GM23338 (cell line): ENCODE measurements around the gene TNIP3. TPM values are rescaled to one million over a fixed set of nuclear protein-coding genes. Genes with fewer than 3 reads are reported as not detected.

ENCODE experiments used
- ATAC-seq: fragments of 200-7000 bp; cut with Tn5 transposase; 3 replicates; pipeline ENCODE4 v1.9.1; 2020
- DNase-seq: peaks from one replicate; pipeline ENCODE4 v3.0.0-alpha.2; 2015; ENCODE audit warnings: low spot score
- H2AFZ ChIP-seq: fragments of 200-600 bp; sonication (generic); 2 replicates; pipeline ENCODE4 v1.8.0; 2016; ENCODE audit warnings: antibody characterized with exemption, mild to moderate bottlenecking, moderate library complexity
- H3F3A ChIP-seq: fragments of 200-600 bp; sonication (generic); replicated peaks from 2 replicates; pipeline ENCODE4 v1.8.0; 2017; ENCODE audit warnings: antibody characterized with exemption, mixed run types, low read depth
- H3K27ac ChIP-seq: fragments of 200-600 bp; sonication (generic); 2 replicates; pipeline ENCODE4 v1.6.1; 2016; ENCODE audit warnings: low read depth
- H3K27me3 ChIP-seq: fragments of 200-600 bp; sonication (generic); 2 replicates; pipeline ENCODE4 v1.8.0; 2016; ENCODE audit warnings: mild to moderate bottlenecking, mixed run types, moderate library complexity; ENCODE audit not compliant: insufficient read depth
- H3K36me3 ChIP-seq: fragments of 200-600 bp; sonication (generic); 2 replicates; pipeline ENCODE4 v1.8.0; 2016; ENCODE audit warnings: mild to moderate bottlenecking; ENCODE audit not compliant: insufficient read depth
- H3K4me1 ChIP-seq: fragments of 200-600 bp; sonication (generic); 2 replicates; pipeline ENCODE4 v1.8.0; 2016; ENCODE audit warnings: mild to moderate bottlenecking, moderate library complexity; ENCODE audit not compliant: insufficient read depth
- H3K4me2 ChIP-seq: fragments of 200-600 bp; sonication (generic); 2 replicates; pipeline ENCODE4 v1.7.1; 2017; ENCODE audit warnings: mixed run types
- H3K4me3 ChIP-seq: fragments of 200-600 bp; sonication (generic); 2 replicates; pipeline ENCODE4 v1.6.1; 2016; ENCODE audit warnings: mixed run types
- H3K79me2 ChIP-seq: fragments of 200-600 bp; sonication (generic); replicated peaks from 2 replicates; pipeline ENCODE4 v1.8.0; 2017; ENCODE audit warnings: mild to moderate bottlenecking; ENCODE audit not compliant: insufficient read depth
- H3K9me2 ChIP-seq: fragments of 200-600 bp; sonication (generic); 2 replicates; pipeline ENCODE4 v1.8.0; 2017; ENCODE audit not compliant: insufficient read depth
- H4K20me1 ChIP-seq: fragments of 200-600 bp; sonication (generic); replicated peaks from 2 replicates; pipeline ENCODE4 v1.8.0; 2017; ENCODE audit warnings: mild to moderate bottlenecking; ENCODE audit not compliant: insufficient read depth
- H3K27ac Mint-ChIP-seq: 2 replicates; pipeline ENCODE4 v1.8.0; 2020; ENCODE audit warnings: inconsistent platforms, mild to moderate bottlenecking, moderate library complexity, mixed read lengths
- H3K27me3 Mint-ChIP-seq: 3 replicates; pipeline ENCODE4 v1.8.0; 2022; ENCODE audit warnings: low read depth, mild to moderate bottlenecking, moderate library complexity, mixed read lengths, inconsistent platforms; ENCODE audit not compliant: insufficient read depth, poor library complexity
- H3K36me3 Mint-ChIP-seq: 3 replicates; pipeline ENCODE4 v1.8.0; 2021; ENCODE audit warnings: low read depth, mild to moderate bottlenecking, inconsistent platforms, moderate library complexity, mixed read lengths
- H3K4me1 Mint-ChIP-seq: 3 replicates; pipeline ENCODE4 v1.8.0; 2020; ENCODE audit warnings: mild to moderate bottlenecking, inconsistent platforms, mixed read lengths
- H3K4me3 Mint-ChIP-seq: 3 replicates; pipeline ENCODE4 v1.8.0; 2021; ENCODE audit warnings: moderate library complexity, mild to moderate bottlenecking, inconsistent platforms, mixed read lengths
- H3K9me3 Mint-ChIP-seq: 3 replicates; pipeline ENCODE4 v1.8.0; 2020; ENCODE audit warnings: moderate library complexity, mild to moderate bottlenecking, inconsistent platforms, mixed read lengths
- CREB1 ChIP-seq: fragments of 250-450 bp; sonication (Bioruptor Pico); IDR thresholded peaks from 2 replicates; pipeline ENCODE4 v1.5.0; 2020; ENCODE audit warnings: low read depth, mild to moderate bottlenecking, moderate library complexity
- CTCF ChIP-seq, 2 experiments: fragments of 200-600 bp in 1 of 2; sonication (generic) in 1 of 2; conservative IDR thresholded peaks; 2 replicates each; pipeline versions ENCODE4 v1.5.1 to v1.6.1; 2016 to 2017; ENCODE audit warnings: antibody characterized with exemption in 2 of 2, low read depth in 2 of 2, mild to moderate bottlenecking in 2 of 2, moderate library complexity in 1 of 2
- POLR2AphosphoS5 ChIP-seq: IDR thresholded peaks from 2 replicates; pipeline ENCODE4 v1.6.1; 2016; ENCODE audit warnings: antibody characterized with exemption, low read depth
- ZNF114 ChIP-seq: fragments of 250-450 bp; sonication (Bioruptor Pico); IDR thresholded peaks from 2 replicates; pipeline ENCODE4 v1.5.0; 2020; ENCODE audit warnings: mild to moderate bottlenecking, moderate library complexity
- ZNF462 ChIP-seq: fragments of 250-450 bp; sonication (Bioruptor Pico); IDR thresholded peaks from 2 replicates; pipeline ENCODE4 v1.5.0; 2020; ENCODE audit warnings: mild to moderate bottlenecking, moderate library complexity
- polyA plus RNA-seq: library from polyadenylated mRNA; unstranded; fragments of >200 nt; fragmentation: Nextera tagmentation; extraction: Ambion mirVana; gene quantifications from 2 replicates; pipeline ENCODE4 v1.2.1, GENCODE V29; 2016
- total RNA-seq: library from RNA; depleted of rRNA; stranded (reverse); fragments of >200 nt; shearing (Covaris generic); gene quantifications from 2 replicates; pipeline ENCODE4 v1.2.3, GENCODE V29; 2014

Gene TNIP3
- total and polyA plus RNA-seq, 2 experiments from 2014 or later = not detected

- H3K27ac Mint-ChIP-seq = no peak overlapping the region
- ATAC-seq = no peak
Observed at GRCh38 chr4:121098266-121098665, 65.9 kb downstream of the TNIP3 start.

More at GRCh38 chr4:121098266-121098665, 65.9 kb downstream of the TNIP3 start:
- H3K36me3 ChIP-seq = no peaks in the 10 kb centered on the region
- no peaks in the 10 kb centered on the region for H3K9me2 ChIP-seq
- H3K4me1 ChIP-seq = no peaks in the 10 kb centered on the region
- H3K27ac ChIP-seq = no peak overlapping the region
- no peak for DNase-seq
- Mint-ChIP-seq H3K4me3 (no peak overlapping the region), H3K27me3 (peaks cover 2% of the 10 kb centered on the region), H3K9me3 (no peaks in the 10 kb centered on the region), H3K36me3 (no peaks in the 10 kb centered on the region), H3K4me1 (no peaks in the 10 kb centered on the region)
- no peaks in the 10 kb centered on the region for H4K20me1 ChIP-seq
- no peak overlapping the region for H3K4me2 ChIP-seq
- TF ChIP-seq ZNF114 (CRISPR knock-in tag) (no peak), POLR2AphosphoS5 (no peak), CTCF (conservative IDR thresholded peaks at IDR 0.05; ENCODE audit: low read depth in 2 of 2) (no peak), ZNF462 (no peak), CREB1 (no peak)
- no peaks in the 10 kb centered on the region for H3K27me3 ChIP-seq
- no peaks in the 10 kb centered on the region for H3K79me2 ChIP-seq
- no peak overlapping the region for H3K4me3 ChIP-seq
- H2AFZ ChIP-seq = no peak overlapping the region
- no peaks in the 10 kb centered on the region for H3F3A ChIP-seq
